Measurements from ENCODE around the gene MTX1.
"Not testable (repeated sequence)": the region's sequence is repeated elsewhere in the genome, so short reads cannot be mapped to it uniquely, and the experiment has no call there.

Gene MTX1

GRCh38 chr1:155207806-155208540, 522 bp upstream of the MTX1 start, which contains the start of gene THBS3:
THBS3 (minus strand) TSS chr1:155207897; CDS start chr1:155207876, 21 bp downstream.
- no peak for DNase-seq (ENCODE audit: low spot score)

GRCh38 chr1:155209312-155209721, 822 bp downstream of the MTX1 start:
- peak; percentile 23 for DNase-seq (ENCODE audit: low spot score)

GRCh38 chr1:155210314-155211104, 2.0 kb downstream of the MTX1 start:
- no peak for DNase-seq (ENCODE audit: low spot score)

DNA sequence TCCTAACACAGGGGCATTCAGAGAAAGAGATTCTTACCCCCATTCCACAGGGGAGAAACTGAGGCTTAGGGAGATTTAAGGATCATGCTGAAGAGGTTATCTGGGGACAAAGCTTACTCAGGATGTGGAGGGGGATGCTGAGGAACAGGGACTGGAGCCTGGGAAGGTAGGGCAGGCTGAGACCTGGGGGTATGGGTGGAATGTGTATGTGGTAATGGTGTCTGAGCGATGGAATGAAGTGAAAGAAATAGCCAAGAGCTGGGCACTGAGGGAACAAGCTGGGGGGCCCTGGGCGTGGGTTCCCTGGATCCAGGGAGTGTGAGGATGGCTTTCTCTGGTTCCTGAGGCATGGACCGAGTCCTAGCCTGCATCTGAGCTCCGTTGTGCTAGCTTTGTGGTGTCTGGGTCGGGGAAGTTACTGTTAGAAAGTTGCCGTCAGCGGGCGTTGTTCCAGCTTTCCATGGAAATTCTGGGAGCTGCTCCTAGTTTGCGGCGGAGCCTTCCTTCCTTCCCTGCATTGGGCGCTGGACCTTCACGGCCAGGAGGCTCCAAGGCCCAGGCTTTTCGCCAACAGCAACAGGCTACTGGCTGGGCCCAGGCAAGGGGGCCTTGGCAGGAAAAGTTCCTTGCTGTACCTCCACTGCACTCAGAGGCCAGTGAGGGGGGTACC, 3.0 kb downstream of the MTX1 start:
- DNase-seq (ENCODE audit: low spot score): not testable (repeated sequence)

- DNase-seq (ENCODE audit: low spot score): not testable (repeated sequence)
These were observed 3.6 kb downstream of the MTX1 start for GRCh38 chr1:155212051-155212440.

- DNase-seq (ENCODE audit: low spot score): not testable (repeated sequence)
These were observed 6.2 kb downstream of the MTX1 start for GRCh38 chr1:155214702-155215101.

GRCh38 chr1:155218854-155219591, 10.5 kb downstream of the MTX1 start:
- peak; percentile 31 for DNase-seq (ENCODE audit: low spot score)

GRCh38 chr1:155219592-155220031, 11.1 kb downstream of the MTX1 start:
- DNase-seq (ENCODE audit: low spot score): no peak

- DNase-seq (ENCODE audit: low spot score): not testable (repeated sequence)
These were observed 11.9 kb downstream of the MTX1 start for GRCh38 chr1:155220211-155220965.

GRCh38 chr1:155223047-155223446, 14.6 kb downstream of the MTX1 start:
- no peak for DNase-seq (ENCODE audit: low spot score)

DNA sequence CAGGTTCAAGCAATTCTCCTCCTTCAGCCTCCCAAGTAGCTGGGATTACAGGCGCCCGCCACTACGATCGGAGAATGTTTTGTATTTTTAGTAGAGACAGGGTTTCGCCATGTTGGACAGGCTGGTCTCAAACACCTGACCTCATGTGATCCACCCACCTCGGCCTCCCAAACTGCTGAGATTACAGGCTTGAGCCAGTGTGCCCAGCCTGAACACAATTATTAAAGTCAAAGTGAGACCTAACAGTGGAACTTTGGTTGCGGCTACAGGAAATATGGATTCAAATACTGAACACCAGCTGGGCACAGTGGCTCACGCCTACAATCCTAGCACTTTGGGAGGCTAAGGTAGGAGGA, 16.9 kb downstream of the MTX1 start:
- DNase-seq (ENCODE audit: low spot score): not testable (repeated sequence)

GRCh38 chr1:155226188-155226909, 17.9 kb downstream of the MTX1 start:
- DNase-seq (ENCODE audit: low spot score): peak; percentile 76

- DNase-seq (ENCODE audit: low spot score): no peak
These were observed 18.4 kb downstream of the MTX1 start for GRCh38 chr1:155226910-155227260.

GRCh38 chr1:155227261-155228095, 19.0 kb downstream of the MTX1 start:
- DNase-seq (ENCODE audit: low spot score): peak; percentile 95

DNA sequence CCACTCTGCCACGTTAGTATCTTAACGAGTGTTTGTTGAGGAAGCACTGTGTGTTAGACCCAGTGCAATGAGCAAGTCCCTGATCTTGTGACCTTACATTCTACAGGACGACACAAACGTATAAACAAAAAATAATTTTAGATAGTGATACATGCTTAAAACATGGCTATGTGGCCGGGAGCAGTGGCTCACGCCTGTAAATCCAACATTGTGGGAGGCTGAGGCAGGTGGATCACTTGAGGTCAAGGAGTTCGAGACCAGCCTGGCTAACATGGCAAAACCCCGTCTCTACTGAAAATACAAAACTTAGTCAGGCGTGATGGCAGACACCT, 19.6 kb downstream of the MTX1 start:
- no peak for DNase-seq (ENCODE audit: low spot score)

- DNase-seq (ENCODE audit: low spot score): not testable (repeated sequence)
These were observed 22.8 kb downstream of the MTX1 start for GRCh38 chr1:155231302-155231701.

- not testable (repeated sequence) for DNase-seq (ENCODE audit: low spot score)
These were observed 23.8 kb downstream of the MTX1 start for GRCh38 chr1:155232001-155232978.

- DNase-seq (ENCODE audit: low spot score): not testable (repeated sequence)
These were observed 25.0 kb downstream of the MTX1 start for GRCh38 chr1:155233502-155233901.

GRCh38 chr1:155235375-155235774, 26.9 kb downstream of the MTX1 start:
- not testable (repeated sequence) for DNase-seq (ENCODE audit: low spot score)
